Activated naive CD4-positive, alpha-beta T cell treated with anti-CD3 and anti-CD28 coated beads, Interleukin-2, amount 50 U/mL, for 72 hours (primary cell): ENCODE measurements around the gene CERKL. TPM values are rescaled to one million over a fixed set of nuclear protein-coding genes. Genes with fewer than 3 reads are reported as not detected.

Experiments used
- ATAC-seq, 2 donors: fragments of 150-1000 bp; cut with Tn5 transposase; 2 replicates each; pipeline ENCODE4 v1.10.0; 2021; ENCODE audit warnings: mild to moderate bottlenecking in 2 of 2, moderate library complexity in 2 of 2
- DNase-seq, 2 donors: peaks; one replicate each; pipeline ENCODE4 v3.0.0; 2021 to 2022; ENCODE audit warnings: low spot score in 2 of 2
- H3K27ac Mint-ChIP-seq, 2 donors: one replicate each; pipeline ENCODE4 v1.8.0; 2022; ENCODE audit warnings: mild to moderate bottlenecking in 2 of 2, mixed read lengths in 2 of 2
- H3K36me3 Mint-ChIP-seq, 2 donors: one replicate each; pipeline ENCODE4 v1.8.0; 2022; ENCODE audit warnings: mixed read lengths in 2 of 2
- H3K9me3 Mint-ChIP-seq, 2 donors: one replicate each; pipeline ENCODE4 v1.8.0; 2022; ENCODE audit warnings: mixed read lengths in 2 of 2
- total RNA-seq, 2 donors: library from RNA; stranded (reverse); gene quantifications; one replicate each; pipeline ENCODE4 v1.2.3, GENCODE V29; 2022

CERKL gene
- total RNA-seq, 2 donors from 2014 or later = not detected

- ATAC-seq (no peak), DNase-seq (no peak)
- H3K27ac Mint-ChIP-seq = peak overlapping the region in 1 of 2 donors; percentile 75
- no peaks in the 10 kb centered on the region for H3K9me3 Mint-ChIP-seq
- peaks cover 6 to 17% of the 10 kb centered on the region in 2 donors for H3K36me3 Mint-ChIP-seq
Observed at GRCh38 chr2:181526014-181526413, 130.9 kb downstream of the CERKL start.

DNA sequence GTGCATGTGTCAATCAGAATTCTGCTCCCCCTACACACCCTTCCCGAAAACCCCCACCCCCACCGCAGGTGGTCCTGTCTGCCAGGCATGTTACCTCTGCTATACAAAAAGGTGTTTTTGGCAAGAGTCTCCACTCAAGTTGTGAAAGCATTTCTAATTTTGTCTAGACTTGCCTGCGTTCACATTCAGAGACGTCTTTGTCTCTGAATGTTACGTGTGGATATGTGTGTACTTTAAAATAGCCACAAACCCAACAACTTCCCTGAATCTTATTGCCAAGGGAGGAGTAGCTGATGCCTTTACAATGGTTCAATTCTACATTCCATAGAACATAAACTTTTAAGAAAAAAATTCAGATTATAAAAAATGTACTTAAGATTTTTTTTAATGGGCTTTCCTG, 133.1 kb downstream of the CERKL start:
- peaks cover 6 to 10% of the 10 kb centered on the region in 2 donors for H3K36me3 Mint-ChIP-seq
- ATAC-seq (no peak), DNase-seq (no peak)
- no peak overlapping the region for H3K27ac Mint-ChIP-seq
- H3K9me3 Mint-ChIP-seq = no peaks in the 10 kb centered on the region

- no peak for DNase-seq
- peaks cover 0 to 17% of the 10 kb centered on the region in 2 donors for H3K36me3 Mint-ChIP-seq
- H3K27ac Mint-ChIP-seq = no peak overlapping the region
- no peak for ATAC-seq
- no peaks in the 10 kb centered on the region for H3K9me3 Mint-ChIP-seq
Observed at GRCh38 chr2:181520253-181520652, 136.7 kb downstream of the CERKL start.

GRCh38 chr2:181517685-181518301, 139.1 kb downstream of the CERKL start:
- H3K9me3 Mint-ChIP-seq = no peaks in the 10 kb centered on the region
- peak overlapping the region in 1 of 2 donors; percentile 7 for H3K27ac Mint-ChIP-seq
- ATAC-seq (no peak), DNase-seq (no peak)
- H3K36me3 Mint-ChIP-seq = peaks cover 5 to 31% of the 10 kb centered on the region in 2 donors

DNA sequence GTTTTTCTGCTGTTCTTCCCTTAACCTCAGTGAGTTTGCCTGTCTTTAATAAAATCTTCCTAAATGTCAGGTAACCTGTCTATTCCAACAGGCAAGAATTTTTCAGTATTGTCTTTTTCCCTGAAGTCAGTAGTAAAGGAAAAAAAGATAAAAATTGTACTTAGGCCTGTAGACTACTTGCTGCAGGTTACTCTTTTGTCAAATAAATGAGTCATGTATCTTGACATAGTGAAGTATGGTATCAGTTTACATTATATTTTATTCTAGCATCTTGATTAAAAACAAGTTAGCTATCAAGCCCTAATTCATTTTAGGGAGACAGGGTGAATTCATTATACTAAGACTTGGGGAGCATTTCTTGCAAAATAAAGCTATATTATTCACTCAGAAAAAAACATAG, 139.9 kb downstream of the CERKL start:
- peak overlapping the region in 1 of 2 donors; percentile 7 for H3K27ac Mint-ChIP-seq
- ATAC-seq = no peak
- peaks cover 10 to 36% of the 10 kb centered on the region in 2 donors for H3K36me3 Mint-ChIP-seq

DNA sequence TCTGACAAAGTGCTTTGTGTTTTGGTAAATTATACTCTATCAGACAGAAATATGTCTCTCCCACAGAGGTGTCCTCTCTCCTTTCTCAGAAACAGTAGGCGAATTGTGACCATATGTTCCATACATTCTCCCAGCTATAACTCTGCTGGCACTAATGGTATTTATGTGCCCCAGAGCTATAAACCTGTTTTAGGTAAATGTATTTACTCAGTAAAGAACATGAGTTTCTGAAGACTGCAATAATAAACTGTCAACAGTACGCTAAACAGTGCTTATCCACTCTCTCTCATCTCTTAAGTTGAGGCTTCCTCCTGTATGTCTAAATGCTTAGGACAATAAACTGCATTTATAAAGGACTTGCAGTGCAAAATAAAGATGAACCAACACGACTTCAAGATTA, 141.2 kb downstream of the CERKL start:
- Mint-ChIP-seq H3K9me3 (no peaks in the 10 kb centered on the region), H3K27ac (no peak overlapping the region), H3K36me3 (peaks cover 13 to 44% of the 10 kb centered on the region in 2 donors)
- no peak for DNase-seq
- ATAC-seq = no peak

More for the DNA sequence above, 139.9 kb downstream of the CERKL start:
- DNase-seq = no peak
- no peaks in the 10 kb centered on the region for H3K9me3 Mint-ChIP-seq

GRCh38 chr2:181500201-181500600, 156.7 kb downstream of the CERKL start:
- no peaks in the 10 kb centered on the region for H3K9me3 Mint-ChIP-seq
- no peak overlapping the region for H3K27ac Mint-ChIP-seq
- DNase-seq (no peak), ATAC-seq (no peak)
- peaks cover 5 to 27% of the 10 kb centered on the region in 2 donors for H3K36me3 Mint-ChIP-seq

DNA sequence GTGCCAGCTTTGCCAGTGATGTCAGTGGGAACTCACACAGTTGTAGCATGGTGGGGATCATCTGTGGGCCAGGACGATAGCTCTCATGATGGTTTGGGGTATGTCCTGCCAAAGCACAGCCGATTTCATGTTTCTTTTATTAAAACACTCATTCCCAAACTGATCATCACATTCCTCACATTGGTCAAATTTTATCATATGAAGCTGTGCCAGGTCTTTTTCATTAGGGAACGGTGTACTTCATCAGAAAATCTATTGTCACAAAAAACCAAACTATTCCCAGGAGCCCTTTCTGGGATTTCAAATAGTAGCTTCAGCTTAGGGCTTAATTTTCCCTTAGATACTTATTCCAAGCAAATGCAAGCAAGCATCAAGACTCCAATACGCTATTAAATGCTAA, 157.7 kb downstream of the CERKL start:
- Mint-ChIP-seq H3K9me3 (no peaks in the 10 kb centered on the region), H3K27ac (no peak overlapping the region), H3K36me3 (peaks cover 5 to 28% of the 10 kb centered on the region in 2 donors)
- ATAC-seq = no peak
- DNase-seq = no peak

Other genes with a start within 250 kb of the CERKL start
- 10 to 100 TPM; 27.2 to 62.3 TPM for gene ITGA4, start 199.7 kb downstream of the CERKL start, total RNA-seq
- not detected for gene NEUROD1, start 23.4 kb upstream of the CERKL start, total RNA-seq
- 10 to 100 TPM; 35.3 to 70.5 TPM for gene ITPRID2, start 234.6 kb upstream of the CERKL start, total RNA-seq